CMK (cell line): ENCODE measurements around the gene TBC1D4.
"Not testable (repeated sequence)": the region's sequence is repeated elsewhere in the genome, so short reads cannot be mapped to it uniquely, and the experiment has no call there.

ENCODE experiments used
- DNase-seq: peaks from one replicate; pipeline ENCODE4 v3.0.0-alpha.2; 2010; ENCODE audit warnings: low read depth

The TBC1D4 gene

DNA sequence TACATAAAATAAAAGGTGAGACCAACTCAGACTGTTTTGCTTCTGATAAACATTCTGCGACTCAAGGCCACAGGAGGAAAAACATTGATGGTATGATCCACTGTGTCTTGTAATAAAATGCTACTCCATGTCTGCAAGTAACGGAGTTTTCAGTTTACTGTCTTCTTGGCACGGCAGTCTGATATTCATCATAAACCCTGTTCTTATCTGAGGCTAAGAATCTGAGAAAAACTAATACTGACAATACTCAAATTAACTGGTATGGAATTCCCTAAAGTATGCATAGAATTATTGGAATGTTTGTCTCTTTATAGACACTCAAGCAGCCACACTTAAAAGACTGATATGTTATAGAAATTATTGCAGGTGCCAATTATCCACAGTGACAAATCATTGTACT, 125.5 kb downstream of the TBC1D4 start:
- DNase-seq, result no peak

DNA sequence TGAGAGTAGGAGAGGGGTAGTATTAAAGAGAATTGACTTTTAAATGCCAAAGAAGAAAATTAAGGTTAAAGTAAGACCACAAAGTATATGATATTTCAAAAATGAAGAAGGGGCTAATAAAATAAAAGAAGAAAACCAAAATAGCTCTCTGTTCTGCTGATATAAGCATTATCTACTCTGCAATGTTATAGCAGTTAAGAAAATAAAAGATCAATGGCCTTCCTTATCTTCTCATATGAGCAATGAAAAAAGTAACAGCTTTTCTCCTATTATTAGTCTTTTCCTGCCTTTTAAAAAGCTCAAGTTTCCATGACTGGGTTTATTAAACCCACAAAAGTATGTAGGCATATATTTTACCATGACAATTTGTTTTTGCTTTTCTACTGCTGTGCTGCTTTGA, 126.4 kb downstream of the TBC1D4 start:
- no peak for DNase-seq

DNA sequence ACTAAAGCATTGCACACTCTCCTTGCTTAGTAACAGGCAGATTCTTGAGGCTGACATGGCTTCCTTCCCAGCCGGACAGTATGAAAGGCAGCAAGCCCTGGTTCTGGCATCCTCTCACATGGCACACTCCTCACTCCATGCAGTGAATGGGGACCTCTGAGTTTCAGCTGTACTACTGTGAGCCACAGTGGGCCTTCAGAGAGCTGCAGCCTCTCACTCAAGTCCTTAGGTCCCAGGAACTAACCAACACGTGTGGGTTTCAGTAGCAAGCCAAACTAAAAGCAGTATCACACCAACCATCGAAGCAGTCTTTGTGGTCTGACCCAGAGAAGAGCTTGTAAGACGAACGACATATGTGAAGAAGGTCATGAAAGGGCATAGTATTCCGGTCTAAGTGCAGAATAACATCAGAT, 128.2 kb downstream of the TBC1D4 start:
- DNase-seq, result no peak

DNA sequence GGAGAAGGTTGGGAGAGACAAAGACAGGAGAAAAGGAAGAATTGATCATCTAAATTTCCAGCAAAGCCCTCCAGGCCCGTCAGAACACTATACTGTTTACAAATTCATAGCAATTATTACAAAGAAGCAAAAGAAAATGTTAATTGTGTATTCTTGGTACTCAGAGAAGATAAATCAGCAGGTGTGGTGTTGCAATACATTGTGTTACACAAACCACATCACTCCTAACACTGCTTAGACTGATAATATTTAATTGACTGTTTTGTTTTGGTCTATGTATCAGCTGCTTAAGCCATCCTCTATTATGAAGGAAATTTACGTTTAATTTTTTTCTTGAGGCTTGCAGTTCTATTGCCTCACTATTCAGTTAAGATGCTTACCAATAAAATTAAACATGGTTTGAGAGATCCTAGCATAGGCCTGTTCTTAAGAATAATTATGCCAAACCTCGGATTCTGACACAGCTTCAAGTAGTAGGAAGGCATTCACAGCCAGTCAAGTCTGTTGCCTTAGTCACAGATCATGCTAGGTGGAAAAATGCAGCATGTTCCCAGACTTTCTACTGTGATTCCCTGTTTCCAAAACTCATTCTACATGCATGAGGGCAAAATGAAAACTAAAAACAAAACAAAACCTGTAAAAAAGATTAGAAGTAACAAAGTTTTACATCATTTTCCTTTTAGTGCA, 129.2 kb downstream of the TBC1D4 start:
- no peak for DNase-seq

DNA sequence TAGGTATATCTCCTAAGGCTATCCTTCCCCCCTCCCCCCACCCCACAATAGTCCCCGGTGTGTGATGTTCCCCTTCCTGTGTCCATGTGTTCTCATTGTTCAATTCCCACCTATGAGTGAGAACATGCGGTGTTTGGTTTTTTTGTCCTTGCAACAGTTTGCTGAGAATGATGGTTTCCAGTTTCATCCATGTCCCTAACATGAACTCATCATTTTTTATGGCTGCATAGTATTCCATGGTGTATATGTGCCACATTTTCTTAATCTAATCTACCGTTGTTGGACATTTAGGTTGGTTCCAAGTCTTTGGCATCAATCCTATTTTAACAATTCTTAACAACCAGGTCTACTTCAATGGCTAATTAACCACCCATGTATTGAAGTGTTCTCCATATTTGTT, 130.4 kb downstream of the TBC1D4 start:
- DNase-seq, result not testable (repeated sequence)

DNA sequence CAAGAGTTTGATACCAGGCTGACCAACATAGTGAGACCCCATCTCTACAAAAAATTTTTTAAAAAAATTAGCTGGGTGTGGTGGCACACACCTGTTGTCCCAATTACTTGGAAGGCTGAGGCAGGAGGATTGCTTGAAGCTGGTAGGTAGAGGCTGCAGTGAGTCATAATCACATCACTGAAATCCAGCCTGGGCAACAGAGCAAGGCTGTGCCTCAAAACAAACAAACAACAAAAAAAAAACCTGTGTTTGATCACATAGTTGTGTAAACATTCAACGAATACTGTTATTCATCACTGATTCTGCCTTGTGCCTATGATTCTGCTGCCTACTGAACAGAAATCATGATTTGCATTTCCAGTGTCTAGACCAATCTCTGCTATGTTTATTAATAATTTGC, 134.0 kb downstream of the TBC1D4 start:
- DNase-seq, result no peak

DNA sequence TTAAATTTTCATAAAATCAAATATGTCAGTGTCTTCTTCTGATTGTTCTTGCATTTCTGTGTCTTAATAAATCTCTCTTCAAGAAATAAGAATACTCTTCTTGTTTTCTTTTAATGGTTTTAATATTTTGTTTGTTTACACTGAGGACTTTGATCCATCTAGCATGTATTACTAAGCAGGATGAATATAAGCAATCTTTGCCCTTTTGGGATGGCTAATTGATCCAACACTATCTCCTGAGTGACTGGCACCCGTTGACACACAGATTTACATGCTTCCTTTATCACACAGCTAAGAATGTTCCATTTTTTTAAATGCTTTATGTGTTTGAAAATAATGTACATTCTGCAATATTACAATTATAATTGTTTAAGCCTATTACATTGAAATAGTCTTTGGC, 134.5 kb downstream of the TBC1D4 start:
- DNase-seq, result no peak

DNA sequence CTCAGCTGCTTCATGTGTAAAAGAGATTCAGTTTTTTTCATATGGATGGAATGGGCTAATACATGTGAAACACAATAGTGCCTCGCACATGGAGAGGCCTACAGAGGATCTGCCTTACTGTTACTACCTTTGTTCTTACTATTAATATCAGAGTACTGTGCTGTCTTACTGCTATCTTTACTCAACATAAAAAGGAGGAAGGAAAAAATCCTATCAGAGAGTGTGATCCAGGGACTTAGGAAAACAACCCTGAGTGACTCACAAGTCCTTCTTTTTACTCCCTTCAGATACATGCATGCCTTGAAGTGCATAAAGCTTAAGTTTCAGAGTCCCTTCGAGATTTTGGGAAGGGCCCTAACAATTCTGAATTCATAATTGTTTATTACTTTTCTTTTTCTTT, 136.8 kb downstream of the TBC1D4 start:
- no peak for DNase-seq

DNA sequence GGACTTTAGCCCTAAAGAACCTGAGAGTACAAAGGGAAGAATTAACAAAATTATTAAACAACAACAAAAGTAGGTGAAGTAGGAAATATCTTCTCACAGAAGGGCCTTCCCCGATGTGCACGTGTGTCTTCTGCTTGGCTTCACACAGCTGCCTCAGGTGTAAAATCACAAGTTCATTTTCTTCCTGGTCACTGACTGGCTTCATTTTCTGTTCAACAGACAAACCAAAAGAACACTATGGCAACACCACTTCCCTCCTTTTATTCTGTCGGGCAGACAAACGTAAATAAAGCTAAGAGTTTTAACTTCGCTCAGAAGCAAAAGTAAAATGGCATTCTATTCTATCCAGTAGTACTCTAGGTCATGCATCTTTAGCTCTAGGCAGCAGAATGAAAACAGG, 140.9 kb downstream of the TBC1D4 start:
- no peak for DNase-seq

DNA sequence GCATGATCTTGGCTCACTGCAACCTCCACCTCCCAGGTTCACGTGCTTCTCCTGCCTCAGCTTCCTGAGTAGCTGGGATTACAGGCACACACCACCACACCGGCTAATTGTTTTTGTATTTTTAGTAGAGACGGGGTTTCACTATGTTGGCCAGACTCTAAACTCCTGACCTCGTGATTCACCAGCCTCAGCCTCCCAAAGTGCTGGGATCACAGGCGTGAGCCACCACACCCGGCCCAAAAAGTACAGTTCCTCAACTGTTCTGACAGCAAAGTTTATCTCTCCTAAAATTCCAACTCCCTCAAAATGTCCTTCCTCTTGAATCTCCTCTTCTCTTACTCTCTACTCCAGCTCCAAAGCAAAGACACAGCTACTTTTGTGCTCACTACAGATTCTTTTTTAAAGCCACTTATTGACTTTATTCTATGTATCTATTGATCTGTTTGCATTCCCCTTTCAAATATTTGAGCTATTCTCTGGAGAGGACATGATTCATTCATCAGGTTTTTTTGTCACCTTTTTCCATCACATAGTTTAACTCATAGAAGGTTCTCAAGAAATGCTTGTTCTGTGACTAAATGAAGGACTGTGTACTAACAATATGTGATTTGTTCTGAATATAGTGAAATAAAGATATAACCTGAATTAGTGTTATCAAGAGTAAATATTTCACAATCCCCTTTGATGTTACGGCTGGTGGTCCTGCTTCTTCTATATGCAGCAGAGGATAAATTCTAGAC, 142.2 kb downstream of the TBC1D4 start:
- no peak for DNase-seq

DNA sequence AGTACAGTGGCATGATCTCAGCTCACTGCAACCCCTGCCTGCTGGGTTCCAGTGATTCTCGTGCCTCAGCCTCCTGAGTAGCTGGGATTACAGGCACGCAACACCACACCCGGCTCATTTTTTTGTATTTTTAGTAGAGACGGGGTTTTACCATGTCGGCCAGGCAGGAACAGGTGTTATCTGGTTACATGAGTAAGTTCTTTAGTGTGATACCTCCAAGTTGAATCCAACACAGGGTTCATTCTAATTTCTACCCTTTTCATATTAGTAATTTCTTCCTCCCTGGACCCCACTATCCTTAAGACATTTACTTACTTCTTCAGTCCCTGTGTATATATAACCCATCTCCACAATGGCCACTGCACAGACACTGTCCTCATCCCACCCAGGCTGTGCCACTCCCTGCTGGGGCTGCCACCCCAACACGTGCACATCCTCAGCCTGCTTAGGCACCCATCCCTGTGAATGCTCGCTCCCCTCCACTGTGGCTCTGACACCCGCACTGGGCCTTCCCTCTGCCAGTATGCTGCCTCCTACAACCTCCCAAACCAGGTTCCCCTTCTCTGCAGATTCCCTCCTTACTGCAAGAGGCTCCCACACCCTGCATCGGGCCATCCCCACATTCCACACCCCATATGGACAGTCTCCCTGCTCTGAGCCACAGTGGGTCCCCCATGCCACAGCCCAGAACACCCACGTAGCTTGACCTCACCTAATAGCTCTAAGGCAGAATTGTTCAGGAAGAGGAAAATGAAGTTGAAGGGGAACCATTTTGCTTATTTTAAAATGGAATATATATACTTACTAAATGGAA, 147.1 kb downstream of the TBC1D4 start:
- no peak for DNase-seq

DNA sequence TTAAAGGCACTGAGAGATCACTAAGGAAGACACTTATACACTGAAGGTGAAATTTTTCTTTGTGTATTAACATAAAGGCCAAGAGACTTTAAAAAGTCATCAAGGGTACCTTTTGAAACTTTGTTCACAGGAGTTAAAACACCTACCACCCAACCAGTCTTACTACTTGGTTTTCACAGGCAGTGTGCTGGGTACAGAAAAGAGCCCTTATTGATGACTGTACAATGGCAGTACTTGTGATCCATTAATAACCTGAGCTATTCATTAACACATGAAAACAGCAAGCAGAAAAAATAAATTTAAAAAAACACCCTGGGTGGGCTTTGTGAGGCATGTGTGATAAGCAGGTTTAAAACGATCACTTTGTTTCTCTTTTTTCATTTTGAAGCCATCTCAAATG, 148.9 kb downstream of the TBC1D4 start:
- DNase-seq, result no peak

DNA sequence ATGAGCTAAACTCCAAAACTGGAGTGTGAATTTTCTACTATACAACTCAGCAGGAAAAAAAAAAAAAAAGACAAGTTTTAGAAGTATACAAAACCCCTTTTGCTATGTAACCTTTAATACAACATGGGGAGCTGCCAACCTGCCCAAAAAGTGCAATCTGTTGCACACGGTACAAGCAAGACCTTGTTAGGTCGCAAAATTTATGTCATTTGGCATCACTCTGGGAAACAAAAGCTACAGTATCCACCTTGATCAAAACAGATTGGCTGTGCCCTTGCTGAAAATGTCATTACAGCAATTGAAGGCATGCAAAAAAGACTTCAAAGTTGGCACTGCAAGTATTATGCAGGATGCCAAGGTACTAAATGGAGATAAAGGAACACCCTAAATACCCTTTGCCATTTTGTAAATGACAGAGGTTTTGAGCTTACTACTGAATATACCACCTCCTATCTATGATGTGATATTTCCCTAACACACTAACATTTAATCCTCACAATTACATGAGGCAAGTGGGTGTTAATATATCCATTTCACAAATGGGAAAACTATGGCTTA, 150.1 kb downstream of the TBC1D4 start:
- DNase-seq, result no peak

DNA sequence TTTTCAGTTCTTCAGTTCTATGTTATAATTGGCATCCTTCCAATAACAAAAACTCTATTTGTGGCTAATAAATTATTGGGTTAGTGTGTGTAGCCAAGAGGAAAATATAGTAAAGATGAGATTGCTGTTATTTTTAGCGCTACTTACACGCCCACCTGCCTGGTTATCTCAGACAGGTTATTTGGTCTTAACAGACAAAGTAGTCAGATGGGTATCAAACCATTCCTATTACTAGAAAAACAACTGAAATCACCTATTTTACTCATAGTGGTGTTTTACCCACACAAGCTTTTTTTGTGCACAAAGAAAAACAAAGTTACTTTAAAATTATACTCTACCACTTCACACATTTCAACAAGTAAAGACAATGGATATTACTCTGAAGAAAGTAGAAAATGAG, 151.2 kb downstream of the TBC1D4 start:
- DNase-seq, result no peak

DNA sequence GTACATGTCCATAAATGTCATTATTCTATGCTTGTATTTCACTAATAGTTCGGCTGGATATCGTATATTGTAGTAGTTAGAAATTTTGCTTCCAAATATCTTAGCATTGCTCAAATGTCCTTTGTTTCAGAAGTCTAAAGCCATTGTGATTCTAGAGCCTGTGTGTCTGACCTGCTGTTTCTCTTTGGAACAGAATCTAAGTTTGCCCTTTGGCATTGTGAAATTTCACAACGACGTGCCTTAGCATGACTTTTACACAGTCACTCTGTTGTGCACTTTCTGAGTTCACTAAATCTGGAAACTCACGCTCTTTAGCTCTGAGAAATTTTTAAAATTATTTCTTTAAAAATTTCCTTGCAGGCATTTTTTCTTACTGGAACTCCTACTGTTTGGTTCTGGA, 152.2 kb downstream of the TBC1D4 start:
- no peak for DNase-seq

DNA sequence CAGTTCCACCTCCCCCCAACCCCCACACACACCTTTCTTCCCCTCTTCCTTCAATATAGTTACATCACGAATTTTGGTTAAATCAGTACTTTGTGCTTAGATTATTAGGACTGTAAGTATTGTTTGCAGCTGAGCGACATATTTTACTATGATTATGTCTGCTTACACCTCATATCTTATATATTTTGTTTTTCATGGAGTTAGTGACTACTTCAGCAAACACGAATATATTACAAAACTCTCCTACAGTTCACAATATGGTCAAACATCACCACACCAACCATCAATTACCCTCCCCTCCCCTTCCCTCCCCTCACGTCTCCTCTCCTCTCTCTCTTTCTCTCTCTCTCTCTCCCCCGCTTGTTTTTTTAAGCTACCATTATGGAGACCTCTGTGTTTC, 152.9 kb downstream of the TBC1D4 start:
- no peak for DNase-seq

DNA sequence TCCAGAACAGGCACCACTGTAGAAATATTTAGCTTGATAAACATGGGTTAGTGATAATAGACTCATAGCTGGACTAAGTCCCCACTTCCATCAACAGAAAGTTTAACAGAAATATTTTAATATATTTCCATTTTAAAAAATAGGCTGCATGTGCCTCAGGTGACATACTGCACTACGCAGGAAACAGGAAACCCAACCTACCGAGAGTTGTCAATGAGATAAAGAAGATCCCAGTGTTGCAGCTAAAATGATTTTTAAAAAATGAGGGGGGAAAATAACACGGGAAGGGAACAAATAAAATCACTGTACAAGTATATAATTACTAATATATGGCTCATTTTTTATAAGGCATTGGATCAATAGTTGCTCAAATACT, 154.8 kb downstream of the TBC1D4 start:
- DNase-seq, result no peak

DNA sequence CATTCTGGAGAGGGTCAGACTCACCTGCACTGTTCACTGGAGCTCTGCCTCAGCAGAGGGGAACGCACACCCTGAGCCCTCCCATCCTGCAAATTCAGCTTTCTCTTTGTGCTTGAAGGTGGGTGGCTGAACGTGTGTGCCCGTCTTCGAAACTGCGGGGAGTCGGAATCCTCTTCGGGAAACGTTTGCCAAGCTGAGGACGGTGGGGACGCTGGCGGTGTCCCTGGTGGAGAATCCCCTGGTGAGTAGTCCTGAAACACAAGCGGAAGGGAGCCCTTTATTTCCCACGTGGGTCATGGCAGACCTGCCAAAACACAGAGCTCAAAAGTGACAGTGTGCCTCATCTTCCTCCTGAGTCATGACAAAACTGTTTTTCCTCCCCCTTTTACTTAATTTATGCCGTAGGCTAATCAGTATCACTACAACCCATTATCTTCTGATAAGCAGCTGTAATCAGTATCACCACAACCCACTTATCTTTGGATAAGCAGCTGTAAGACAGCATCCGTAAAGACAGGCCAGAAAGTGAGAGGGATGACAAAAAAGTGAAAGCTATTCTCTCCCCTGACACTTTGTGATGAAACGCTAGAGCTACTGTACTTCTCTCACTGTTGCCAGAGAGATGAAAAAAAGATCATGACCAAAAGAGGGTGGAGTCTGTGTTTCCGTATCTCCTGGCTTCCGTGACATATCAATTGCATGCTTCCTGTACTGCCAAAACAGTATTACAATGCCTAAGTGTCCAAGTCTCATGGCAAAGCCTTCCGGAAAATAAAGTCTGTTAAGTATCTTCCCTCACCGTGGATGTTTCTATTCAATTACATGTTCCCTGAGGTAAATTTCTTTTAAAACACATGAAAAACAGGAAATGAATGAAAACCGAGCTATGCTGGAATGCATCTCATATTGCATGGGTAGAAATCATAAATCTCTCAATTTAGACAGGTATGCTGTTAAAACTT, 155.5 kb downstream of the TBC1D4 start:
- peak; percentile 100 for DNase-seq

DNA sequence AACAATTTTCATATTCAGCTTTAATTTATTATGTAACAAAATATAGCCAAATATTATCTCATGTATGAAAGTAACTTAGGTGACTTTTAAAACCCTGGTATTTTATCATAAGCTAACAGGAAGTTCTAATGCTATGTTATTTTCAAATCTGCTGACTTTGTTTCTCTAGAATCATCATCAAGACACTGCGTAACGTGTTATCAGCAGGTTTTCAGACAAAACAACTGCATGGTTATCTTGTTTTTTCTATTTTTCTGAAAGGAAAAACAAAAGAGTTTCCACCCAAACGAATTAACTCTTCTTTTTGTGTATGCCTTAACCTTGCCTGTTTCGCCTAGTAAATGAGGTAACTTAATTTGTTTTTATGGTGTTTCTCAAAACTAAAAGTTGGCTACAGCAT, 156.3 kb downstream of the TBC1D4 start:
- DNase-seq, result peak; percentile 14

DNA sequence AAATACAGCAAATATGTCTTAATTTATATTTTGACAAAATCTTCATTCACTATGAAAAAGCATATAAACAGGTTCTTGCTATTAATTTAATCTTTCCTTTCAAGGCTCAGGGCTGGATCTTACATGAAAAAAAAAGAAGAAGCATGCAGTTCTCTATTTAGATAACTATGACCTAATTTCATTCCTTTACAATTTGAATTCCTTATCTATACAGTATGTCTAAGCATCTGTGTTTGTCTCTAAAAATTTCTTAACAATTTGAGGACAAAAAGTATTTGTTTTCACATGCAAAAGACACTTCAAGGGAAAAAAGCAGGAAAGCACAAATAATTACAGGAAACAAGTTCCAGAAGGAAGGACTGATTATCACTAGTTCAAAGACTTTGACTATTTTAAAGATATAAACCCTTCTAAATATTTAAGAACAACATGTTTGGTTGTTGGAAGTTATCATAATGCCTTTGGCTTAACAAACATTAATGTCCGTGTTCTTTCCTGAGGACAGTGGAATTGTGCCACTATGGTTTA, 157.5 kb downstream of the TBC1D4 start:
- DNase-seq, result peak; percentile 12

DNA sequence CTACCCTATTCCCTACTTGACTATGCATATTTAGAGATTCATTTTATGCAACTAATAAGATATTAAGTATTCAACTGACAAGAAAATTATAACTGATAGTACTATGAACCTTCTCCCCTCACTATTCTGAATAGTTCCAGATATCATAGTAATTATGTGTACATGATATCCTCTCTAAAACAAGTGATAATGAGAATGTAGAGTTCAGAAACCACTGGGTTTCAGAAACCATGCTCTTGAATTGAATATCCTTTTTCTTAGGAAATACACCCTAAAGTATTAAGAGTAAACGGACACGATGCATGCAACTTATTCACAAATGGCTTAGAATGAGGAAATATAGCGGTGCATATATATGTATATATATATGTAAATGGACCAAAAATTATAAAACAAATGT, 160.9 kb downstream of the TBC1D4 start:
- DNase-seq, result no peak
